IgD-negative memory B cell (primary cell): ENCODE data around the gene STEAP1. TPM values are rescaled to one million over a fixed set of nuclear protein-coding genes. Genes with fewer than 3 reads are reported as not detected.

Experiments used
- H3K27ac Mint-ChIP-seq, 3 donors: one replicate each; pipeline ENCODE4 v1.8.0; 2020 to 2022; ENCODE audit warnings: mild to moderate bottlenecking in 3 of 3, mixed read lengths in 3 of 3, moderate library complexity in 1 of 3
- H3K27me3 Mint-ChIP-seq: one replicate; pipeline ENCODE4 v1.8.0; 2021; ENCODE audit warnings: mixed read lengths
- H3K36me3 Mint-ChIP-seq: one replicate; pipeline ENCODE4 v1.8.0; 2020; ENCODE audit warnings: mild to moderate bottlenecking, mixed read lengths
- H3K4me1 Mint-ChIP-seq, 3 donors: one replicate each; pipeline ENCODE4 v1.8.0; 2020 to 2022; ENCODE audit warnings: mixed read lengths in 3 of 3, mild to moderate bottlenecking in 1 of 3
- H3K4me3 Mint-ChIP-seq, 4 donors: one replicate each; pipeline ENCODE4 v1.8.0; 2020 to 2022; ENCODE audit warnings: mild to moderate bottlenecking in 4 of 4, mixed read lengths in 4 of 4, moderate library complexity in 3 of 4
- H3K9me3 Mint-ChIP-seq, 3 donors: one replicate each; pipeline ENCODE4 v1.8.0; 2020 to 2021; ENCODE audit warnings: mixed read lengths in 3 of 3, mild to moderate bottlenecking in 1 of 3
- polyA plus RNA-seq: library from polyadenylated mRNA; unstranded; fragments of 300-500 nt; fragmentation: Illumina TruSeq; gene quantifications from one replicate; pipeline ENCODE4 v1.2.3, GENCODE V29; 2021

STEAP1 gene
- polyA plus RNA-seq, 1 donor from 2014 or later: not detected

- Mint-ChIP-seq H3K4me3 (no peak overlapping the region), H3K27ac (no peak overlapping the region), H3K36me3 (no peaks in the 10 kb centered on the region), H3K9me3 (peaks cover 0 to 14% (median 2%) of the 10 kb centered on the region in 3 donors), H3K4me1 (peaks cover 0 to 4% (median 0%) of the 10 kb centered on the region in 3 donors), H3K27me3 (no peaks in the 10 kb centered on the region)
Measured at GRCh38 chr7:90187507-90188050, 33.3 kb downstream of the STEAP1 start.

- Mint-ChIP-seq H3K4me3 (no peak overlapping the region), H3K9me3 (peaks cover 0 to 19% (median 2%) of the 10 kb centered on the region in 3 donors), H3K27me3 (no peaks in the 10 kb centered on the region), H3K27ac (no peak overlapping the region), H3K36me3 (no peaks in the 10 kb centered on the region), H3K4me1 (peaks cover 0 to 4% (median 0%) of the 10 kb centered on the region in 3 donors)
Measured at GRCh38 chr7:90188281-90188680, 34.0 kb downstream of the STEAP1 start.

DNA sequence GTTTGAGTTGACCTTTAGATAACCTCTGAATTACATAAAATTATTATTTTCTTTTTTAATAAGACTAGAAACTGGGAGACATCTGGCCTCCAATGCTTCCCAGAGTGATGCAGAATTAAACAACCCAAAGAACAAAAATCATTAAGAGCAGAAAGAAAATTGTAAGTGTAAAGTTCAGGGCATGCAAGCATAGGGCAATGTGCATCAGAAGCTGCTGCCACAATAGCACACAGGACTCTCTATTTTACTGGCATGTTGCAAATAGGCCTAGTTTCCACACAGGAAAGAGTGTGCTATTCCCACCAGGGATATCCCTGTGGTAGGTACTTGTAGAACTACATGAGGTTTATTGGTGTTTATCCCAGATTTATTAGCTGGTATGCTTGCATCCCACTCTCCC is 36.7 kb downstream of the STEAP1 start:
- Mint-ChIP-seq H3K4me3 (no peak overlapping the region), H3K9me3 (peaks cover 0 to 19% (median 2%) of the 10 kb centered on the region in 3 donors), H3K27me3 (no peaks in the 10 kb centered on the region), H3K36me3 (no peaks in the 10 kb centered on the region), H3K27ac (no peak overlapping the region), H3K4me1 (peaks cover 0 to 4% (median 0%) of the 10 kb centered on the region in 3 donors)

- peaks cover 0 to 19% (median 4%) of the 10 kb centered on the region in 3 donors for H3K9me3 Mint-ChIP-seq
- no peak overlapping the region for H3K4me3 Mint-ChIP-seq
- H3K27ac Mint-ChIP-seq: no peak overlapping the region
- no peaks in the 10 kb centered on the region for H3K27me3 Mint-ChIP-seq
- H3K4me1 Mint-ChIP-seq: peaks cover 0 to 4% (median 2%) of the 10 kb centered on the region in 3 donors
- H3K36me3 Mint-ChIP-seq: no peaks in the 10 kb centered on the region
Measured at GRCh38 chr7:90191648-90192047, 37.4 kb downstream of the STEAP1 start.

GRCh38 chr7:90192876-90193750 is 38.8 kb downstream of the STEAP1 start:
- Mint-ChIP-seq H3K4me3 (no peak overlapping the region), H3K27ac (peak overlapping the region in 1 of 3 donors; percentile 67), H3K36me3 (no peaks in the 10 kb centered on the region), H3K4me1 (peaks cover 0 to 3% (median 2%) of the 10 kb centered on the region in 3 donors), H3K9me3 (peaks cover 0 to 19% (median 4%) of the 10 kb centered on the region in 3 donors), H3K27me3 (no peaks in the 10 kb centered on the region)

DNA sequence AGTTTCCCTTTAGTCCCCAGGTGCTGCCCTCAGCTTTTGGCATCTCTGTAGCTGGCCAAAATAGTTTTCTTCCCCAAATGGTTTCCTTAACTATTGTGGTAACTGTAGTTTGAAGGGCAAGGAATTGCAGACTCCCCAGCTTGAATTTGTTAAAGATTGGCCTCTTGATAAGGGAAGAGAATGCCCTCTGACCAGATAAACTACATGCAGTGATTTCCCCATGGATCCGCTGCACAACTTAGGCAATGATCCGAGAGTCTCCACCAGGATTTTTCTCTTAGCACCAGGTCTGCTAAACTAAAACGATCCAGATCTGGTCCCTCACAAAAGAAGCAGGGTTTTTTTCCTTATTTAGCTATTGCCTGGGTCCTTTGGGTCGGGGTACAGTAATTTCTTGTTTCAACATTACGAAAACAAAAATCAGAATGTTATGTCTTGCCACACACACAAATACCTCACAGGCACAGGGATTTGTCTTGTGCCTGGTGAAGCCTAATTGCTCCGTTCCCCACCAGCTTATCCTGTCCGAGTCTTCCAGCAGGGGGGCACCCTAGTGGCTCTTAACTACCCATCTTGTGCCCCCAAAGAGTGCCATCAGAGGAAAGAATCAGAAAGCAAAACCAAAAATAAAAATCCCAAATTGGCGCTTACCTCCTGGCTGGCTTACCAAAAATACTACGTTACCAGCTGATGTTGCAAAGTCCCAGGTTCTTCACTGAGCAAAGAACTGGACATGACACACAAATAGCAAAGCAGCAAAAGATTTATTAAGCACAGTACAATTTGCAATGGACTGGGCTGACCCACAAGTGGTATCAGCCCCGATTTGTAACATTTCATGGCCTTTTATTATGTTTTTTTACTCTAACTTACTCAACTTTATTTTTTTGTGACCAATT is 40.9 kb downstream of the STEAP1 start:
- Mint-ChIP-seq H3K27me3 (no peaks in the 10 kb centered on the region), H3K36me3 (no peaks in the 10 kb centered on the region), H3K4me1 (peaks cover 0 to 2% (median 0%) of the 10 kb centered on the region in 3 donors), H3K4me3 (no peak overlapping the region), H3K9me3 (peaks cover 0 to 15% (median 3%) of the 10 kb centered on the region in 3 donors), H3K27ac (no peak overlapping the region)

- Mint-ChIP-seq H3K27me3 (no peaks in the 10 kb centered on the region), H3K36me3 (no peaks in the 10 kb centered on the region), H3K27ac (no peak overlapping the region), H3K4me3 (no peak overlapping the region), H3K4me1 (peaks cover 0 to 5% (median 0%) of the 10 kb centered on the region in 3 donors), H3K9me3 (peaks cover 0 to 1% (median 0%) of the 10 kb centered on the region in 3 donors)
Measured at GRCh38 chr7:90201500-90202195, 47.4 kb downstream of the STEAP1 start.

GRCh38 chr7:90207956-90208355 is 53.7 kb downstream of the STEAP1 start:
- peaks cover 0 to 10% (median 8%) of the 10 kb centered on the region in 3 donors for H3K4me1 Mint-ChIP-seq

DNA sequence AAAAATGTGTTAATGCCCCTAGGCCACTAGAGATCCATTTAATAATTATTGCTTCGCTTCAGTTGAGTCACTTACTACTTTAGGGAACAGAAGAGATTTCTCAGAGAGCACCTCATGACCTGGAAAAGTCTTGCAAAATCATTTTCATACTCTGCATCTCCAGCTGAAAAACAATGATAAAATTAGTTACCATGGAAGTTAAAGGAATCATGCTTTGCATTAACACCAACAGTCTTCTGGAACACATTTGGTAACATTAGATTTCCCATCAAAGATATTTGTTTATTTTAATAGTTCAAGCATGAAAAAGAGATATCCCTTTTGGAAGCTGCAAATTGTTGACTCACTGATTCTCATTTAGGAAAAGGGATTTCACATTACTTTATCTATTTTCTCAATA is 55.5 kb downstream of the STEAP1 start:
- Mint-ChIP-seq H3K9me3 (no peaks in the 10 kb centered on the region), H3K4me1 (peaks cover 0 to 10% (median 8%) of the 10 kb centered on the region in 3 donors)

More at GRCh38 chr7:90207956-90208355, 53.7 kb downstream of the STEAP1 start:
- H3K9me3 Mint-ChIP-seq: peaks cover 0 to under 1% (median 0%) of the 10 kb centered on the region in 3 donors
- H3K36me3 Mint-ChIP-seq: no peaks in the 10 kb centered on the region
- no peak overlapping the region for H3K4me3 Mint-ChIP-seq
- peaks cover 11% of the 10 kb centered on the region for H3K27me3 Mint-ChIP-seq
- no peak overlapping the region for H3K27ac Mint-ChIP-seq

GRCh38 chr7:90210475-90210874 is 56.2 kb downstream of the STEAP1 start:
- Mint-ChIP-seq H3K27ac (no peak overlapping the region), H3K36me3 (no peaks in the 10 kb centered on the region), H3K9me3 (no peaks in the 10 kb centered on the region), H3K4me3 (peak overlapping the region in 1 of 4 donors; percentile 88), H3K4me1 (peaks cover 0 to 10% (median 8%) of the 10 kb centered on the region in 3 donors), H3K27me3 (peaks cover 11% of the 10 kb centered on the region)

More for the DNA sequence above, 55.5 kb downstream of the STEAP1 start:
- H3K27me3 Mint-ChIP-seq: peaks cover 11% of the 10 kb centered on the region
- no peak overlapping the region for H3K27ac Mint-ChIP-seq
- no peak overlapping the region for H3K4me3 Mint-ChIP-seq
- no peaks in the 10 kb centered on the region for H3K36me3 Mint-ChIP-seq

DNA sequence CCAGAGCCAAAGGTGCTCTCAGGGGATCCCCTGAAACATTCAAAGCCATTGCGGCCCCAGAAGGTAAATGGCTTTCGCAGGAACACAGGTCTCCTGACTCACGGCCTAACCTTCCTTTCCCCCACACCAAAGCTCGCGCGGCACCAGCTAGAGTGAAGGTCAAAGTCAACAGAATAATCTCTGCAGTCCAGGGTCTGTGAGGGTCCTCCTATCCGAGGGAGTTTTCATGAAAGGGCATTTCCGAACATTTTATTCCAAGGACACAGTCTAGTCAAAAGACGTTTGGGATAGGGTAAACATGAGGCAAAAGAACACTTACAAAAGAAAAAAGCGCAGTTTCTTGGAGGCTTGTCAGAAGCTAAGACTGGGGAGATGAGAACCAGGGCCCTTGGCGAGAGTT is 56.7 kb downstream of the STEAP1 start:
- H3K27ac Mint-ChIP-seq: no peak overlapping the region
- no peaks in the 10 kb centered on the region for H3K9me3 Mint-ChIP-seq
- H3K4me1 Mint-ChIP-seq: peaks cover 0 to 10% (median 8%) of the 10 kb centered on the region in 3 donors
- peak overlapping the region in 2 of 4 donors; percentile 62 to 88 for H3K4me3 Mint-ChIP-seq
- peaks cover 11% of the 10 kb centered on the region for H3K27me3 Mint-ChIP-seq
- no peaks in the 10 kb centered on the region for H3K36me3 Mint-ChIP-seq

DNA sequence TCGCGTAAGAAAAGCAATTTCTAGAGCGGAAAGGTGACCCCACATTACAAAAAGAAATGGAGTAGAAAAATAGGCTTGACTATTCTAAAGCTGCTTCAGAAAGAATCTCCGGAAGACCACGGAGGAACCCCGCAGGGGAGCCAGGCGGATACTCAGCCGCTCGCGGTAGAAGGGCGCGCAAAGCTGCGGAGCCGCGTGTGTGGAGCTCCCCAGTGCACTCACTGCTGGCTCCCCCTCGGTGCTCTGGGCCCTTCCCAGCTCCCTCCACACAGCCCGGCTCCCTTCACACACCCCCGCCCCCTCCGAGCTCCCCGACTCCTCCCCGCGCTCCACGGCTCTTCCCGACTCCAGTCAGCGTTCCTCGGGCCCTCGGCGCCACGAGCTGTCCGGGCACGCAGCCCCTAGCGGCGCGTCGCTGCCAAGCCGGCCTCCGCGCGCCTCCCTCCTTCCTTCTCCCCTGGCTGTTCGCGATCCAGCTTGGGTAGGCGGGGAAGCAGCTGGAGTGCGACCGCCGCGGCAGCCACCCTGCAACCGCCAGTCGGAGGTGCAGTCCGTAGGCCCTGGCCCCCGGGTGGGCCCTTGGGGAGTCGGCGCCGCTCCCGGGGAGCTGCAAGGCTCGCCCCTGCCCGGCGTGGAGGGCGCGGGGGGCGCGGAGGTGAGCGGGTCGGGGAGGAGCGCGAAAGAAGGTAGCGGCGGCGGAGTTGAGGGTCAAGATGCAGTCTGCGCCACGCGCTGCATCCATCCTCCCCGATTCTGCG is 57.3 kb downstream of the STEAP1 start, which contains the start of gene STEAP2:
STEAP2 (plus strand) TSS at position 350 of the 758 bp plus-strand sequence. CDS start 13,343 bp downstream, outside the sequence.
- peaks cover 11% of the 10 kb centered on the region for H3K27me3 Mint-ChIP-seq
- H3K27ac Mint-ChIP-seq: no peak within 1 kb of the TSS
- H3K4me3 Mint-ChIP-seq: peak within 1 kb of the TSS in 3 of 4 donors; percentile 56 to 88 (median 62)
- H3K9me3 Mint-ChIP-seq: no peaks in the 10 kb centered on the region
- H3K36me3 Mint-ChIP-seq: no peaks in the 10 kb centered on the region
- peaks cover 0 to 10% (median 4%) of the 10 kb centered on the region in 3 donors for H3K4me1 Mint-ChIP-seq

DNA sequence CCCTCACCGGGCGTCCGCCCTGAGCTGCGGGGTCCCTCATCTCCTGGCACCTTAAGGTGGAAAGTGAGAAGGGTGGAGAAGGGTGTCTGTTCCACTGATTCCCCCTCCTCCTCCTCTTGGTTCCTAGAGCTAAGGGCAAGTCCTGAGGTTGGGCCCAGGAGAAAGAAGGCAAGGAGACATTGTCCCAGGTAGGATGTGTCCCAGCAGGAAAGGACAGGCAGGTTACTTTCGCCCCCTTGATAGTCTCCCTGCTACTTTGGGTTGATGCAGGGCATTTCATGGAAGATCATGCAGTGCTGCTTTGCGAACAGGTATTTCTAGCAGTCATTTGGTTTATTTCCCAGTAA is 57.9 kb downstream of the STEAP1 start:
- Mint-ChIP-seq H3K27me3 (peaks cover 11% of the 10 kb centered on the region), H3K9me3 (no peaks in the 10 kb centered on the region), H3K27ac (no peak overlapping the region), H3K4me3 (peak overlapping the region in 1 of 4 donors; percentile 47), H3K36me3 (no peaks in the 10 kb centered on the region), H3K4me1 (peaks cover 0 to 9% (median 2%) of the 10 kb centered on the region in 3 donors)
